GM19240 (cell line): ENCODE data around the gene ATP6V0D1.

Experiments used
- DNase-seq: peaks from one replicate; pipeline ENCODE4 v3.0.0; 2011; ENCODE audit warnings: low spot score; ENCODE audit not compliant: insufficient read length

Gene ATP6V0D1

DNA sequence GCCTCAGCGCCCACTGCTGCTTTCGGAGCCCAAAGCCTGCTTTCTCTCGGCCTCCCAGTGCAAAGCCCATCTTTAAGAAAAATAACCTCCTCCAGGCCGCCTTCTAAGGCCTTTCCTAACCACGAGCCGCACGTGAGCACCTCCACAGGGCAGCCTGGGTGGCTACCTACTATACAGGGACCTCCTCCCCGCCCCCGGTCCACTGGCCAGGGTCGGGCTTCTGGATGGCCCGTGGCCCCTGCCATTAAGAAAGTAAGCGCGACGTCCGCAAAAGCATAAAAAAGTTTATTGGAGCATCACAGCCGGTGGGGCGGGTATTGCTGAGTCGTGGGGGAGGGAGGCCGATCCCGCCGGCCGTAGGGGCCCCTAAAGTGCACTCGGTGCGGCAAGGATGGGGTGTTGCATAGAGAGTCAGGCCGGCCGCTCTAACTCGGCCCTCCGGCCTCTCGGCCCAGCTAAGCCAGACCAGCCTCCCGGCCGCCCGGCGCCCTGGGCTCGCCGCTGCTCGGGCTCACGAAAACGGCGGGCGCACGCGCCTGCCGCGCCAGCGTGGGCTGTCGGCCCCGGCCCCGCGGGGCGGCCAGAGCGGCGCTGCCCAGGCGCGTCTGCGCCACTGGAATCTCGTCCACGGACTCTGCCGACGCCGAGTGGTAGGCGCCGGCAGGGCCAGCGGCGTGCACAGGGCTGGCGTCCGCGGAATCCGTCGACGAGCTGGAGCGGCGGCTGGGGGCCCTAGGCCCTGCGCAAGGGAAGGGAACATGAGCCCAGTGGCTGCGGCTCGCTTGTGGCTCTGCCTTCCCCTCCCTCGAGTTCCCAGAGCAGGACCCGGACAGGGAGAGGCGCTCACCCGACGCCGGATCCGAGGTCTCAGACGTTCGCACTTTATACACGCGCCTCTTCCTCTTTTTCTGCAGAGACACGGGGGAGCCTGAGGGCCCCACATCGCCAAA, 86.5 kb downstream of the ATP6V0D1 start:
- no peak for DNase-seq

DNA sequence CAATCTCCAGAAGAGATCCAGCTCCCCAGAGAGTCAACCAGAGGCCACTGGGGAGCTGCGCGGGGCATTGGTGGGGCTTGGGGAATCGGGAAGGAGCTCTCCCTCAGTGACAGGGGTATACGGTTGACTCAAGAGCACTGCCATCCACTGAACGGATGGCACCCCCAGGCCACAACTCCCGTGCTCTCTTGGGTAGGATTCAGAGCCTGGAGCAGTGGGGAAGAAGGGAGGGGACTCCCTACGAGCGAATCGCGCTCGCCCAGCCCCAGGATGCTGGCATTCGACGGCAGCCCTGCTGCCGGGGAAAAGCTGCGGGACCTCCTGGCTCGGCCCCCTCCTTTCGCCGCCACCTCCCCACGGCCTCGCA, 87.2 kb downstream of the ATP6V0D1 start:
- no peak for DNase-seq

DNA sequence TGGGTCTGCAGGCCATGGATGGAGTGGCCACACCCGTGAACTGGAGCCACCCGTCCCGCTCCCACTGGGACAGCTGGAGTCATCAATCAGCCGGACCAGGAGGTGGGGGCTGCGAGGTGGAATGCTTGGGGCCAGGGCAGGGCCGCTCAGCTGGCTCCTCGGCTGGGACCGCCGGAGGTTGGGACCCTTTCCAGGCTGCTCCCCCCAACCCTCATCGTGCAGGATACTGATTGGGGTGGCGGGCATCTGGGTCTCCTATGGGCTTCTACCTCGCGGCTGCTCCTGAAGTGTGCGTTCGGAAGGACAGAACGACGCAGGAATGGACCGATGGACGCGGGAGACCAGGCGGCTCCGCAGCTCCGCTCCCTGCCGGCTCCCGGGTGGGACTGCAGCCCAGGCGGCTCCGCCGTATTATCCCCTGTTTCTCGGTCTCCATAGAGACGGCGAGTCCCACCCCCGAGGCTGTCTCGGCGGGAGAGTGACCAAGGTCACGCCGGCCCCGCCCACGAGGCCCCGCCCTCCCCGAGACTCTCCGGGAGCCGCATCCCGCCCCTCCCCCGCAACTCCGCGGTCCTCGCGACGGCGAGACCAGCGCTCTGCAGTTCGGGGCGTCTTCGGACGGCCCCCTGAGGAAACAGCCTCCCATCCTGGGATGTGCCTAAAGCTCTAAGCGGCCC, 87.7 kb downstream of the ATP6V0D1 start, which contains the start of gene TPPP3:
Gene TPPP3 (minus strand): TSS at position 388 of the 677 bp plus-strand sequence. CDS start 2,387 bp downstream, outside the sequence.
- DNase-seq, result no peak

DNA sequence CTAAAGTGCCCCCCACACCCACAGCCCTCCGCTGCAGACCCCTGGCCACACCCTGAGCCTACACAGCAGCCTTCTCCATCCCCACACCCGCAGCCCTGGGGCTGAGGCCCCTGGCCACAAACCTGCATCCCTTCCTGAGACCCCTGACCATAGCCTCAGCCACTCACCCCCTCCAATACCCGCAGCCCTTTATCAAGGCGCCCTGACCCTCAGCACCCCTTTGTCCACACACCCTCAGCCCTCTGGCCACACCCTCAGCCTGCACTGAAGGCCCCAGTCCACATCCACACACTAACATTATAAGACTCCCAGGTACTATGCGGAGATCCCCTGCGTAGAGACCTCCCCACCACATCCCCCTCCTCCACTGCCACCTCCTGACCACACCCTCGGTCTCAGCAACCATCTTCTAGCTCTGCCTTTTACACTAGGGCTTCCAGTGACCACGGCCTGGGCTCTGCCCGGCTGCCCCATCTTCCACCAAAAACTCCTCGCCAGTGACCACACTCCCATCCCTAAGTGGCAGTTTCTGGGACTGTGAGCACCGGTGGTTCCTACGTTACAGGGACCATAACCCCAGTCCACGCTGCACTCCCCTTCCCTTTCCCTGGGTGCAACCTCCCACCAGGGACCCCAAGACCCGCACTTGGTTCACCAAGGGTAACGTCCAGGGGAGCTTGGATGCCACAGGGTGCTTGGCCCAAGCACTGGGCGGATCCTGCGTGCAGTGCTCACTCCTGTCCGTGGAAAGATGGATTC, 88.5 kb downstream of the ATP6V0D1 start:
- DNase-seq, result no peak

DNA sequence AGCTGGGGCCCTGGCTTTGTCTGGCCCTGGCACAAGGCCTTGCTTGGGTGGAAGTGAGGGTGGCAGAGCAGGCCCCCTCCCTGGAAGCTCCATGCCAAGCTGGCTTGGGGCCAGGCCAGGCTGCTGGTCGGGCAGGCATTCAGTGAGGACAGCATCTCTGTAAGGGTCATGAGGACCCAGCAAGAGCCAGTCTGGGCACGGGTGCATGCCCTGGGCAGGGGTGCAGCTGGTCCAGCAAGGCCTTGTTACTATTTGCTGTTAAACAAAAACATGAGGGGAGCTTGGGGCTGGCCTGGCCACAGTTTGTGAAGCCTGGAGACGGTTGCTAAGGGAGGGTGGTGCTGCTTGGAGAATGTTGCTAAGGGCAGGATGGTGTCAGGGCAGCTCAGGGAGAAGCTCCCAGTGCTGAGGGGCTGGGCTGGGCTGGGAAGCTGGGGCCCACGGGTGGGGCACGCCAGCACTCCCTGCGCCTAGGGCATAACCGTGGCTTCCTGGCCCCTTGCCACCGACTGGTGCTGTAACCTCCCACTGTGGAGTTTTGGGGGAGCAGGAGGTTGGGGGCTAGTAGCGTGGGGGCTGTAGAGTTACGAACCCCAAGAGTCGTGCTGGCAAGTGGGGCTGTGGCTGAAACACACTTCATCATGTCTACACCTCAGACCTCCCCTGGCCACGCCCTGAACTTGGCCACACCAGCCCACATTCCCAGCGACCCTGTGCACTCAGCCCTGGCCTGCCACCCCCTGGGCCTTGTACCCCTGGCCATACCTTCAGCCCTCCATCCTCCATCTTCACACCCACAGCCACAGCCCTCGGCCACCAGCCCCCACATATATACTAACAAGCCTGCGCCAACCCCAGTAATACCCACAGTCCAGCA, 89.3 kb downstream of the ATP6V0D1 start:
- DNase-seq, result no peak

DNA sequence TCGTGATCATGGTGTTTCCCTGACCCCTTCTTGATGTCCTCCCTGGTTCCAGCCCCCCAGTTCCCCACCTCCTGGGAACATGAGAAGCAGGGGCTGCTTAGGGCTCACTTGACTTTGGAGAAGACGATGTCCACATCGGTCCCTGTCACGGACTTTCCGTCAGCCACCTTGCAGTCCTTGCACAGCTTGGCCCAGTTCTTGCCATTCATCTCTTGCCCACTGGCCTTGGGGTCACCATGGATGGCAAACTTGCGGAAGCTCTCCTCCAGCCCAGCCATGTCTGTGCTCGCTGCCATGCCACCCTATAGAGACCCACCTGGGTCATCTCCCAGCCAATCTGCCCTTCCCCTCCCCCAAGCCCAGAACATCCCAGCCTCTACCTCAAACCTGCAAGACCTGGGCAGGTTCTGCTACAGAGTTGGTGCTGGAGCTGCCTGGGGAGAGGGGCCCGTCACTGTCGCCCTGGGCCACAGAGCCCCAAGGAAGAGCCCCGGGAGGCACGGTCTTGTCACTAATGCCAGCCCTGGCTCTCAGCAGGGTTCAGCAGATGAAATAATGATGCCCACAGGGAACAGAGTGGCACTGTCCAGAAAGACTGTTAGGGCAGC, 90.0 kb downstream of the ATP6V0D1 start:
- DNase-seq, result no peak

DNA sequence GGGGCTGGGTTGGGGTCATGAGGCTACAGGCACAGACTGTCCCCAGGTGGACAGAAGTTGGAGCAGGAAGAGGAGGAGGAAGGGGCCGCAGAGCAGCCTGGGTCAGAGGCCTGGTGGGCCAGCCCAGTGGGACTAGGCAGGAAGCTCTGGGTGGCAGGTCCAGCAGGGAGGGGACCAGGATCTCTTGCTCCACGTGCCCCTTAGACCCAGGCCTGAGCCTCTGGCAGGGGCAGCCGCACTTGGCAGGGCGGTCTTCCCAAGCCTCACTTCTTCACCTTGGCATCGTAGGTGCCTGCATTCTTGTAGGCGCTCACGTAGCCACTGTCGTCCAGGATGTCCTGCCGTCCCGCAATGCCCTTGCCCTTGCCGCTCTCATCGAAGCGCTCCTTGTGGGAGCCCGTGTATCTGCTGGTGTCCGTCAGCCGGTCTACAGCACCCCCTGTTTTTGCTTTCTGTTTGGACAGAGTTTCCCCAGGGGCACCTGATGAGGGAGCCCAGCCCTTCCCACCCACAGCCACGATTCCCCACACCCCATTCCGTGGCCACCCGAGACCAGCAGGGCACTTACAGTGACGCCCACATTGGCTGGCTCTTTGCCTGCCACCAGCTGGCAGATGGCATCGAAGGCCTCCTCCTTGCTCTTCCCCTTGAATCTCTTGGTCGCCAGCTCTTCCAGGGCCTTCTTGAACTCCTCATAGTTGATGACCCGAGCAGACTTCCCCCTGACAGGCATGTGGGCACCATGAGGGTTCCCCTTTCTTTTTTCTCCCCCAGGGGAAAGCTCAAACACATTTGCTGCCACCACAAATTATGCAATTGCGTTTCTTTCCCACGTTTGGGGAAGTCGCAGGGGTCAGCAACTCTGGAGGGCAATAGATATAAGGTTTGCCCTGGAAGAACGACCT, 90.8 kb downstream of the ATP6V0D1 start:
- DNase-seq, result no peak

DNA sequence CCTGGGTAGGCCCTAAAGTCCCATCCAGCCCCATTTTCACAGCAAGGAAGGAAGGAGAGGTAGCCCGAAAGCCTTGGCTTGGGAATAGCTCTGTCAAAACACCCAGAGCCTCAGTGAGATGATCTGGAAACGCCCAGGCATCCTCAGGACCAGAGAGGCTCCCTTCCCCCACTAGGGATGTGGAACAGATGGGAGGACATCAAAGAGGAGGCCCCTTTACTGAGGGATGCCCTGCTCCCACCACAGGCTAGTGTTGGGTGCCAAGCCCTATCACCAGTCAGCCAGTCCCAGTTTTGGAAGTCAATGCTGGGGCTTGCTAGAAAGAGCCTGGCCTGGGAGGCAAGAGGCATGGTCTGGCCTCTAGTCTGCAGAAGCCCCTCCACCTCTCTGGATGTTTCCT, 92.4 kb downstream of the ATP6V0D1 start:
- DNase-seq, result no peak

DNA sequence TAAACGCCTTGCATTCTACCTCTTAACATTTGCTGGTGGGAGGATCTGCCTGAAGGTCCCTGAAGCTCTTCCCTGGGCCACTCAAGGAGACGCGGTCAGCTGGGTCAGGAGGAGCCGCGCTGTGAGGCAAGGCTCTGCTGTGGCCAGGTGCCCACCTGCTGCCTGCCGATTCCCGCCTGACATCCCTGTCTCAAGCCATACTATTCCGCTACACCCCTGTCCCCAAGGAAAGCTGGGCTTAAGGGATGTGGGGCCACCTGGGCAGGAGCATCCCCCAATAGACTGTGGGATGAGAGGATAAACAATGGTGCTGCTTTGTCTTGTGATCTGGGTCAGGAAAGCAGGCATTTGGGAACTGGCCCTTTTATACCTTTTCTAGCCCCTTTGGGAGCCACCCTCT, 92.8 kb downstream of the ATP6V0D1 start:
- DNase-seq, result no peak
